T47D (cell line): ENCODE measurements around the gene TRMO.
"Not testable (repeated sequence)": the region's sequence is repeated elsewhere in the genome, so short reads cannot be mapped to it uniquely, and the experiment has no call there.

Experiments used
- DNase-seq, 2 experiments: peaks; one replicate each; pipeline versions ENCODE4 v3.0.0 to v3.0.0-alpha.2; 2011 to 2012; ENCODE audit warnings: low read depth in 1 of 2, low spot score in 1 of 2
- JUND ChIP-seq: IDR thresholded peaks from 2 replicates; pipeline ENCODE4 v1.6.1; 2012; ENCODE audit warnings: low read depth
- in situ Hi-C: cut with HindIII; loops from 2 replicates; pipeline ENCODE4 v1.10.0; 2016; ENCODE audit warnings: low sequenced_read_pairs, low pct_unique_long_range_greater_than_20kb

Gene TRMO

DNA sequence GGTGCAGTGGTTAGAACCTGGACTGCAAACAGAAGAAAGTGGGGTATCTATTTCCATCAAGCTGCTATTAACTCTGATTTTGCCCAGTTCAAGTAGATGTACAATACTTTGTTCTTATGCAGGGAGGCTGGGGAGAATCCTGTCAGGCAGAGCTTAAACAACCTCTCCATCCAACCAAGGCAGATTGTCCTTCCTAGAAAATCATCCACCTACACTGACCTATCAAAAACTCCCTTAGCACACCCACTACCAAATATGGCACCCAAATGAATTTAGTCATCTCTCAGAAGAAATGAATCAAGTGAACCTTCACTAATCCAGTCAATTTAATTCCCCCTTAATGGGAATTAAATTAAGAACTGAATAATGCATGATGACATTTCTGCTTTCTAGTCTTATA lies 34.0 kb upstream of the TRMO start:
- in situ Hi-C loops, result no loop called here
- TF ChIP-seq JUND, result no peak
- no peak for DNase-seq

DNA sequence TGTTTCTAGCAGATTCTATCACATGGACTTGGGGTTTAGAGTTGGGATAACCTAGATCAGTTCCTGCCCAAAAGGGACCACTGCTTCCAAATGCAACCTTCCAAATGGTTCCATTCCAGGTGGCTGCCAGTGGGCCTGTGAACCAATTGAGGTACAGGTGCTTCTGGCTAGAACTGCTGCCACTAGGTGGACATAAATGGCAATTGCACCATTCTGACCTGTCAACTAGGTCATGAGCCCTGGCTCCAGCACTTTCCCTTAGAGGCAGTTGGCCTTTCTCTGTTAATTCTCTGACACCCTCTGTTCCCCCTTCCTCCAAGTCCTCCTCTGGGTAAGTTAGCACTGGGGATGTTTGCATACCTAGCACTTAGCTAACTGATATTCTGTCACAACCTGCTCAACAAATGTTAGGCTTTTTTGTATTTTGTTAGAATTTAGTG lies 32.3 kb upstream of the TRMO start:
- in situ Hi-C loops, result no loop called here
- peak; percentile 51 to 74 for DNase-seq
- TF ChIP-seq JUND, result no peak

DNA sequence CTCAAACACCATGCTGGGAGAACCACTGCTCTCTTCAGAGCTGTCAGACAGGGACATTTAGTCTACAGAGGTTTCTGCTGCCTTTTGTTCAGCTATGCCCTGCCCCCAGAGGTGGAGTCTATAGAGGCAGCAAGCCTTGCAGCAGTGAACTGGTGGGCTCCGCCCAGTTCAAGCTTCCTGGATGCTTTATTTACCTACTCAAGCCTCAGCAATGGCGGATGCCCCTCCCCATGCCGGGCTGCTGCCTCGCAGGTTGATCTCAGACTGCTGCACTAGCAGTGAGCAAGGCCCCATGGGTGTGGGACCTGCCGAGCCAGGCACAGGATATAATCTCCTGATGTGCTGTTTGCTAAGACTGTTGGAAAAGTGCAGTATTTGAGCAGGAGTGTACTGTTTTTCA lies 28.6 kb upstream of the TRMO start:
- in situ Hi-C loops, result not testable (repeated sequence)
- DNase-seq, result peak in 1 of 2 experiments; percentile 24

DNA sequence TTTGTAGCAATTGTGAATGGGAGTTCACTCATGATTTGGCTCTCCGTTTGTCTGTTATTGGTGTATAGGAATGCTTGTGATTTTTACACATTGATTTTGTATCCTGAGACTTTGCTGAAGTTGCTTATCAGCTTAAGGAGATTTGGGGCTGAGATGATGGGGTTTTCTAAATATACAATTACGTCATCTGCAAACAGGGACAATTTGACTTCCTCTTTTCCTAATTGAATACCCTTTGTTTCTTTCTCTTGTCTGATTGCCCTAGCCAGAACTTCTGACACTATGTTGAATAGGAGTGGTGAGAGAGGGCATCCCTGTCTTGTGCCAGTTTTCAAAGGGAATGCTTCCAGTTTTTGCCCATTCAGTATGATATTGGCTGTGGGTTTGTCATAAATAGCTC lies 24.8 kb upstream of the TRMO start:
- in situ Hi-C loops, DNase-seq: not testable (repeated sequence)

DNA sequence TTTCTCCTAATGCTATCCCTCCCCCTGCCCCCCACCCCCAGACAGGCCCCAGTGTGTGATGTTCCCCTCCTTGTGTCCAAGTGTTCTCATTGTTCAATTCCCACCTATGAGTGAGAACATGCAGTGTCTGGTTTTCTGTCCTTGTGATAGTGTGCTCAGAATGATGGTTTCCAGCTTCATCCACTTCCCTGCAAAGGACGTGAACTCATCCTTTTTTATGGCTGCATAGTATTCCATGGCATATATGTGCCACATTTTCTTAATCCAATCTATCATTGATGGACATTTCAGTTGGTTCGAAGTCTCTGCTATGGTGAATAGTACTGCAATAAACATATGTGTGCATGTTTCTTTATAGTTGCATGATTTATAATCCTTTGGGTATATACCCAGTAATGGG lies 23.2 kb upstream of the TRMO start:
- in situ Hi-C loops, DNase-seq: not testable (repeated sequence)

DNA sequence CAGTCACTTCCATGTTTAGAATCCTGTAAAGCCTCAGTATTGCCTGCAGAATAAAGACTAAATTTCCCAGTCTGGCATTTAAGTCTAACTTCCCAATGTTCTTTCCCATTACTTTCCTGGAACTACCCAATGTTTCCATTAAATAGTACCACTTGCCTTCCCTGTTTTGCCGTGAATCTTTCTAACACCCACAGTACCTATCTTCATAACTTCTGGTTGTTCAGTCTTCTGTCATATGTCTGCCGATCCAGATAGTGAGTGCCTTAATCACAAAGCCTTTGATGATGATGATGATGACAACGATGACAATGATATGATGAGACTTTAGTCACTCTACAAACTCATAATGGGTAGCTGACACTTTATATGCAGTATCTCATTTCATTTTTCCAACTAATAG lies 22.3 kb upstream of the TRMO start:
- DNase-seq, result no peak
- in situ Hi-C loops, result no loop called here
- TF ChIP-seq JUND, result no peak

DNA sequence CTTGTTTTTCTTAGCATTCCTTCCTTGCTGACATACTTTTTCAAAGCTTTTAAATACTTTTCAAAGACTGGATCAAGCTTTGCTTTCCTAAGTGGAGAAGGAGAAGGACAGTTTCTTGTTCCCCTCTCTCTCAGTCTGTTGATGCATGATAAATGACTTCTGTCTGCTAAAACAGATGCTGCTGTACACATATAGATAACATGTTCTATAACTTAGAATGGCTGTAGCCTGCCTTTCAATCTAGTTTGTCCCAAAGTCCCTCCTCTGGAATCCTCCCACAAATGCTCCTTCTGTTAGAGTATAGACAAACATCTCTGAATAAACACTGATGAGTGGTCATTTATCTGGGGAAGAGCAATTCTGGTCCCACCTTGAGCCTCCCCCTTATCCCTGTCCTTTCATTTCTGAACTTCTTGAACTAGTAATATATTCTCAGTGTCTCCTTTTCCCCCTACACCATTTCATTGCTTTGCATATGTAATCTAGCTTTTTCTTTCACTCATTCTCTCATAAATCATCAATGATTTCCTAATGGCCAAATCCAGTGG lies 21.1 kb upstream of the TRMO start:
- TF ChIP-seq JUND, result no peak
- no peak for DNase-seq
- in situ Hi-C loops, result no loop called here

DNA sequence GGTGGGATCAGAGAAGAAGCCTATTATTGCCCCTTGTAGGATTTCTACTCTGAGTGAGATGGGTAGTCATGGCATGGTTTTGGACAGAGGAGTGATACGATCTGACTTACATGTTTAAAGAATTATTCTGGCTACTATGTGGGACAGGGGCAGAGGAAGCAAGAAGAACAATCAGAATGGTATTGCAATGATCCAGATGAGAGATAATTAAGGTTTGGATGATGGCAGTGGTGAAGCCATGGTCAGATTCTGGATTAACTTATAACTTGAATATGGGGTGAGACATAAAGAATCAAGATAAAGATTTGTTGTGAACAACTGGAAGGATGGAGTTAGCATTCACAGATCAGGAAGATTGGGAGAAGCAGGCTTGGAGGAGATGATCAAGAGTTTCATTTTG lies 19.0 kb upstream of the TRMO start:
- in situ Hi-C loops, result no loop called here
- DNase-seq, result no peak
- no peak for TF ChIP-seq JUND

DNA sequence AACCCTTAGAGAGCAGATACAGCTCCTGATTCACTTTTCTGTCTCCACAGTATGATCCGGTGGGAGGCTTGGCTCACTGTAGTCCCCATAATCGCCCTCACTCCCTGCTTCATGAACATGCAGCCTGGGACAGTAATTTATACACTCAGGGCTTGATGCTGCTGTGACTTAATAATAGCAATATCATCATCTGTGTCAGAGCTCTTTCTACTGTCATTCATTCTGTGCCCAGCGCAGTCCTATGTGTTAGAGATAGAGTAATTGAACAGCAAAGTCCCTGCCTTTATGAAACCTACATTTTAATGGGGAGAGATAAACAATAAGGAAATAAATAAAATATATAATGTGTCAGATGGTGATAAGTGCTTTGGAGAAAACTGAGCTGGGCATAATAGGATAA lies 18.4 kb upstream of the TRMO start:
- TF ChIP-seq JUND, result no peak
- DNase-seq, result no peak
- in situ Hi-C loops, result no loop called here

DNA sequence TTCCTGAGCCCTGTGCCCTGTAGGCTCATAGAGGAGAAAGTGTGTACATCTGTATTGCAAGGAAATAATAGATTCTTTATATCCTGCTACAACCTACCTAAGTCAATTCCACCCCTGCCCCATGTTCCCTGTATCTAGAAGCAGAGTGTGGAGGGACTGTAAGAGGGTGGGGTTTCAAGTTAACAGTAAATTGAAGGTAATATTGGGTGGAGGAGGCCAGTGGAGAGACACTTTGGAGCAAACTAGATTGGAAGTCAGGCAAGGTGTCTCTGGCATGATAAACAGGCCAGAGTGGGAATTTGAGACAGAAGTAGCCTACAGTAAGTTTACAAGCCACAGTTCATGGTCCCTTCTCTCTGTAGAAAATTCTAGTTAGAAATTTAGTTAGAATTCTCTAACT lies 17.9 kb upstream of the TRMO start:
- DNase-seq, result no peak
- no peak for TF ChIP-seq JUND
- in situ Hi-C loops, result no loop called here

DNA sequence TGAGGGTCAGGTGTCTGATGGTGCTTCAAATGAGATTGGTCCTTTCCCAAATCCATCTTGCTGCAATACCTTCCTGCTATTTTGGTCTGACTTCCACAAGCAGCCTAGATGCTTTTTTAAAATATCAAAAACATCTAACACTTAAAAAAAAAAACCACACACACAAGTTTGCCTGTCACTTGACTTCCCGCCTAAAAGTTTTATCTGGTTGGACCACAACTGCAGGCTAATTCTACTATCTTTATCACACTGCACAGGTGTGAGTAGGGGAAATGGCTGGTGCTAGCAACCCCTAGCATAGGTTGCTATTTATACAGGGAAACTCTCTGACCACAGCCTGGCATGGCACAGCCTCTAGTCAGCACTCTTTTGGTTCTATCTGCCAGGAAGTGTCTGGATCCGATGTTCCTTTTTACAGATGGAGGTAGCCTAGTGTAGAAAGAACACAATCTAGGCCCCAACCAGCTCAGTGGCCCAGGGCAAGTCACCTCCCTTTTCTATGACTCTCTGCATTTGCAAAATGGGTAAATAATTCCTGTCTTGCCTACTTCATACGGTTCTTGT lies 15.9 kb upstream of the TRMO start, which contains the start of gene HEMGN:
Gene HEMGN (minus strand): TSS at position 92 of the 564 bp plus-strand sequence. CDS start 36 bp downstream, at position 56.
- no peak for TF ChIP-seq JUND
- in situ Hi-C loops, result no loop called here
- DNase-seq, result no peak

DNA sequence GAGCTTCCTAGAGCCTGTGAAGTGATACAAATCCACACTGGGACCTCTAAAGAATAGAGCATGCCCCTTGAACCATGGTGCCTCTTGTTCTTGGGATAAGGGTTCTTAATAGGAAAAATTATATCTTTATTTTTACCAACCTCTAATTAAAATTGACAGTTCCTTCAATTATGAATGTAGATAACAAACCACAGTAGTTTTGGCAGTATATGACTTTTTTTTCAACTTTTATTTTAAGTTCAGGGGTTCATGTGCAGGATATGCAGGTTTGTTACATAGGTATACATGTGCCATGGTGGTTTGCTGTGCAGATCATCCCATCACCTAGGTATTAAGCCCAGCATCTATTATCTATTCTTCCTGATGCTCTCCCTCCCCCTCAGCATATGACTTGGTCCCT lies 14.7 kb upstream of the TRMO start:
- TF ChIP-seq JUND, result no peak

DNA sequence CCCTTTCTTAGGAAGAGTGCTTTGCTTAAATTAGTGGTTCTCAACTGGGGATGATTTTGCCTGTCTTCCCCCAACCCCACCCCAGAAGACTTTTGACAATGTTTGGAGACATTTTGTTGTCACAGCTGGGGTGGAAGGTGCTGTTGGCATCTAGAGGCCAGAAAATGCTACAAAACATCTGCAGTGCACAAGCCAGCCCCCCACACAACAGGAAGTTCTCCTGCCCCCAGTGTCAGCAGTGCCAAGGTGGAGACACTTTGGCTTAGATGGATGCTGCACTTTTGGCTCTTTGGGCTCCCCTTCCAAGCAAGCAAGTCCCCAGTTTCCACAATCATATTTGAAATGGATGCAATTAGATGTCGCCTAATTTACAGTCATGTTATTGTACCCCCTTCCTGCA lies 13.0 kb upstream of the TRMO start:
- in situ Hi-C loops, result no loop called here
- no peak for TF ChIP-seq JUND
- no peak for DNase-seq

More for the DNA sequence above, 14.7 kb upstream of the TRMO start:
- in situ Hi-C loops, result no loop called here
- DNase-seq, result no peak

DNA sequence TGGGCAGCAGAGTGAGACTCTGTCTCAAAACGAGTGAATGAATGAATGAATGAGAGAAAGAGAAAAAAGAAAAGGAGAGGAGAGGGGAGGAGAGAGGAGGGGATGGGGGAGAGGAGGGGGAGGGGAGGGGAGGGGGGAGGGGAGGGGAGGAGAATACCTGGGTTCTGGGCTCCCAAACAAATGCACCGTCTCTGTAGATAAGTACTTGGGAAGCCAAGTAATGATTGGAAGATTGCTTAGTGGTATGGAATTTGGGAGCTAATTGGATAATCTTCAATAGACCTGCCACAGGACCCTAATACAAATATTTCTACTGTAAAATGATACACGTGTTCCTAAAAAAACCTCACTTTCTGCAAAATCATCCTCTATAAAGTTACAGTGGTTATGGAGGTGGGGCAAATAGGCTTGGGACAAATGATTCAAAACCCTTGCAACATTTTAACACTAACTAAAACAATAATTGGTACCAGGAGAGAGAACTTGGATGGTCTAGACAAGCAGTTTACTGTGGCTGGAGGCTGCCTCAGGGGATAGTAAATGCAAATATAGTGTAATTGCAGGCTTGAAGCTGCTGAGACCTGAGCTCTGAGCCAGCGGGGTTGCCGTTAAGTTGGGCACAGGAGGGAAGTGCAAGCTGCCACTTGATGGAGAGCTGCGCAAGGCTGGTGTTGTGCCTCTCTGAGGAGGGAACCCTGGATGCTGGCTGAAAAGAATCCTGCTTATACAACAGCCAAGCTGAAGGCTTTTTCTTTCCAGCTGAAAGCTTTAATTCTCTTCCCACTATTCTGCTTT lies 12.2 kb upstream of the TRMO start:
- in situ Hi-C loops, result no loop called here
- DNase-seq, result no peak
- no peak for TF ChIP-seq JUND
